HL-60 (cell line): ENCODE data around the gene ANTXR1.

Source experiments
- DNase-seq, 2 experiments: peaks; one replicate each; pipeline ENCODE4 v3.0.0-alpha.2; 2010 to 2020; ENCODE audit warnings: low read depth in 1 of 2, low spot score in 1 of 2
- H3K27ac ChIP-seq: fragments of 250-450 bp; sonication (Bioruptor Pico); replicated peaks from 2 replicates; pipeline ENCODE4 v1.5.1; 2020; ENCODE audit warnings: mild to moderate bottlenecking, moderate library complexity
- H3K27me3 ChIP-seq: fragments of 250-450 bp; sonication (Bioruptor Pico); 2 replicates; pipeline ENCODE4 v1.5.1; 2021; ENCODE audit warnings: mild to moderate bottlenecking, moderate library complexity; ENCODE audit not compliant: insufficient read depth, poor library complexity, severe bottlenecking
- H3K4me3 ChIP-seq: replicated peaks from 2 replicates; pipeline ENCODE4 v1.5.1; 2011; ENCODE audit warnings: mild to moderate bottlenecking, control low read depth, low read length; ENCODE audit not compliant: insufficient read depth
- CTCF ChIP-seq: IDR thresholded peaks from one replicate; pipeline ENCODE4 v1.5.1; 2011; ENCODE audit warnings: low read length, control low read depth, inconsistent platforms; ENCODE audit not compliant: insufficient read depth
- GABPA ChIP-seq: IDR thresholded peaks from 2 replicates; pipeline ENCODE4 v1.6.1; 2012; ENCODE audit warnings: low read depth
- POLR2AphosphoS5 ChIP-seq: IDR thresholded peaks from 2 replicates; pipeline ENCODE4 v1.6.1; 2012; ENCODE audit warnings: low read depth
- REST ChIP-seq: IDR thresholded peaks from 2 replicates; pipeline ENCODE4 v1.6.1; 2012; ENCODE audit warnings: low read depth; ENCODE audit not compliant: insufficient replicate concordance
- SPI1 ChIP-seq: IDR thresholded peaks from 2 replicates; pipeline ENCODE4 v1.6.1; 2012; ENCODE audit warnings: low read depth, mild to moderate bottlenecking, borderline replicate concordance

ANTXR1 gene

GRCh38 chr2:68977453-68977852 lies 35.5 kb upstream of the ANTXR1 start:
- peaks cover 3% of the 10 kb centered on the region for H3K27me3 ChIP-seq
- H3K27ac ChIP-seq: no peak overlapping the region
- TF ChIP-seq GABPA: no peak
- no peak for TF ChIP-seq CTCF
- TF ChIP-seq POLR2AphosphoS5: no peak
- TF ChIP-seq SPI1: no peak
- TF ChIP-seq REST: no peak
- no peak overlapping the region for H3K4me3 ChIP-seq
- DNase-seq: no peak

GRCh38 chr2:68978098-68978497 lies 34.9 kb upstream of the ANTXR1 start:
- no peak overlapping the region for H3K4me3 ChIP-seq
- H3K27ac ChIP-seq: no peak overlapping the region
- H3K27me3 ChIP-seq: peaks cover 3% of the 10 kb centered on the region
- no peak for DNase-seq
- TF ChIP-seq SPI1: no peak
- no peak for TF ChIP-seq CTCF
- no peak for TF ChIP-seq REST
- no peak for TF ChIP-seq GABPA
- TF ChIP-seq POLR2AphosphoS5: no peak

- Histone ChIP-seq H3K27me3 (peaks cover 3% of the 10 kb centered on the region), H3K4me3 (no peak overlapping the region), H3K27ac (no peak overlapping the region)
- DNase-seq: no peak
- TF ChIP-seq POLR2AphosphoS5 (no peak), CTCF (no peak), GABPA (no peak), REST (no peak), SPI1 (no peak)
Observed at GRCh38 chr2:68980956-68981355, 32.0 kb upstream of the ANTXR1 start.
